Fibroblast of villous mesenchyme (primary cell): Measurements from ENCODE around the gene STRN3. TPM values are rescaled to one million over a fixed set of nuclear protein-coding genes. Genes with fewer than 3 reads are reported as not detected.

Source experiments
- DNase-seq: peaks from one replicate; pipeline ENCODE4 v3.0.0-alpha.2; 2010; ENCODE audit warnings: low read depth
- H3K4me3 ChIP-seq: 2 replicates; pipeline ENCODE4 v1.5.1; 2011; ENCODE audit warnings: low read depth, mild to moderate bottlenecking, low read length
- total RNA-seq: library from RNA; depleted of rRNA; stranded (reverse); fragments of >200 nt; gene quantifications from 2 replicates; pipeline ENCODE4 v1.2.3, GENCODE V29; 2012
- TF ChIP-seq, protein P1 (sequence below): IDR thresholded peaks from 2 replicates; pipeline ENCODE4 v1.5.1; 2012; ENCODE audit warnings: low read depth, mild to moderate bottlenecking, low read length; ENCODE audit not compliant: insufficient read depth

STRN3 gene
- total RNA-seq, 1 donor, result 83.3 TPM

DNA sequence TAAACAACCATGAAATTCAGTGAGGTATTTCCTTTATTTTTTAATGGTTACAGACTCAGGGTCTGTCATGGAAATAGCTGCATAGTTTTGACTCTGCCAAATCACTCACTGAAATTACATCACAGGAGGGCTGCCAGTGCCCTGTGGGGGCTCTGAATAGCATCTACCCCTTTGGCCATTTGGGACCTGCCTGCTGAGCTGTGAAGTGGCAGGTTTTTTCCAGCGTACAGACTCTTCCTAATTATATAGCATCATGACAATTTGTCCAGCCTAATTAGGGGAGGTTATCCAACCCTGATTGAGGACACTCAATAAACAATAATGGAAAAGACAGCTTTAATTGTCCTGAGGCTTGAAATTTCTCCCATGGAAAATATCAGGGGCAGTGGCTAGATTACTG is 153.6 kb downstream of the STRN3 start:
- no peak for DNase-seq
- TF ChIP-seq, protein P1, sequence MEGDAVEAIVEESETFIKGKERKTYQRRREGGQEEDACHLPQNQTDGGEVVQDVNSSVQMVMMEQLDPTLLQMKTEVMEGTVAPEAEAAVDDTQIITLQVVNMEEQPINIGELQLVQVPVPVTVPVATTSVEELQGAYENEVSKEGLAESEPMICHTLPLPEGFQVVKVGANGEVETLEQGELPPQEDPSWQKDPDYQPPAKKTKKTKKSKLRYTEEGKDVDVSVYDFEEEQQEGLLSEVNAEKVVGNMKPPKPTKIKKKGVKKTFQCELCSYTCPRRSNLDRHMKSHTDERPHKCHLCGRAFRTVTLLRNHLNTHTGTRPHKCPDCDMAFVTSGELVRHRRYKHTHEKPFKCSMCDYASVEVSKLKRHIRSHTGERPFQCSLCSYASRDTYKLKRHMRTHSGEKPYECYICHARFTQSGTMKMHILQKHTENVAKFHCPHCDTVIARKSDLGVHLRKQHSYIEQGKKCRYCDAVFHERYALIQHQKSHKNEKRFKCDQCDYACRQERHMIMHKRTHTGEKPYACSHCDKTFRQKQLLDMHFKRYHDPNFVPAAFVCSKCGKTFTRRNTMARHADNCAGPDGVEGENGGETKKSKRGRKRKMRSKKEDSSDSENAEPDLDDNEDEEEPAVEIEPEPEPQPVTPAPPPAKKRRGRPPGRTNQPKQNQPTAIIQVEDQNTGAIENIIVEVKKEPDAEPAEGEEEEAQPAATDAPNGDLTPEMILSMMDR, result no peak
- no peak overlapping the region for H3K4me3 ChIP-seq

GRCh38 chr14:30869551-30870155 is 156.5 kb downstream of the STRN3 start:
- no peak for DNase-seq
- TF ChIP-seq, protein P1, result no peak

GRCh38 chr14:30868736-30869135 is 157.4 kb downstream of the STRN3 start:
- no peak overlapping the region for H3K4me3 ChIP-seq
- TF ChIP-seq, protein P1, result no peak
- DNase-seq, result no peak

More at GRCh38 chr14:30869551-30870155, 156.5 kb downstream of the STRN3 start:
- no peak overlapping the region for H3K4me3 ChIP-seq

- no peak overlapping the region for H3K4me3 ChIP-seq
- no peak for DNase-seq
- TF ChIP-seq, protein P1, result no peak
These were observed 161.2 kb downstream of the STRN3 start for GRCh38 chr14:30864934-30865333.

GRCh38 chr14:30861200-30861599 is 165.0 kb downstream of the STRN3 start:
- H3K4me3 ChIP-seq, result no peak overlapping the region
- TF ChIP-seq, protein P1, result no peak
- no peak for DNase-seq

GRCh38 chr14:30855345-30856037 is 170.7 kb downstream of the STRN3 start:
- no peak for DNase-seq
- H3K4me3 ChIP-seq, result no peak overlapping the region
- TF ChIP-seq, protein P1, result no peak
